ENCODE data around the gene ADORA3. TPM values are rescaled to one million over a fixed set of nuclear protein-coding genes. Genes with fewer than 3 reads are reported as not detected.

The ADORA3 gene
- total RNA-seq, 2 experiments from 2014 or later: not detected

GRCh38 chr1:111470596-111470995 lies 32.8 kb downstream of the ADORA3 start:
- peak overlapping the region; percentile 38 for H3K4me3 ChIP-seq (ENCODE audit: low read length)
- Mint-ChIP-seq H3K9me3 (no peaks in the 10 kb centered on the region), H3K27me3 (no peaks in the 10 kb centered on the region), H3K4me3 (no peak overlapping the region), H3K36me3 (ENCODE audit: low read depth) (peaks cover 17% of the 10 kb centered on the region), H3K27ac (no peak overlapping the region), H3K4me1 (ENCODE audit: low read depth) (peaks cover 20% of the 10 kb centered on the region)
- intact Hi-C loops (cut with DNase I, micrococcal nuclease): loop anchor here (2.0 to 10.0 kb wide), 4 partner anchors 22 to 294 kb away; partner anchors contain the start of genes ATP5PB (in 1 of the 2) and WDR77 (in 1 of the 2)
- peak overlapping the region; percentile 75 to 84 for H3K27ac ChIP-seq (ENCODE audit: low read depth in 1 of 2, low read length in 2 of 2)
- H3K36me3 ChIP-seq (ENCODE audit: insufficient read depth, low read length): peaks cover 9% of the 10 kb centered on the region
- no peaks in the 10 kb centered on the region for H3K9me3 ChIP-seq (ENCODE audit: control insufficient read depth in 1 of 2, insufficient read depth in 1 of 2, low read length in 2 of 2)
- TF ChIP-seq CTCF (IDR thresholded peaks at IDR 0.05): no peak
- peaks cover 53% of the 10 kb centered on the region for H3K4me1 ChIP-seq (ENCODE audit: insufficient read depth, low read length)
- no peaks in the 10 kb centered on the region for H3K27me3 ChIP-seq (ENCODE audit: control insufficient read depth in 1 of 2, insufficient read depth in 2 of 2, low read length in 2 of 2)
- ATAC-seq (ENCODE audit: poor library complexity) (peak; percentile 15), DNase-seq (peak in 1 of 14 experiments; percentile 36)
- CTCF ChIA-PET: interaction anchor here (1.2 to 2.3 kb wide), 3 partner anchors 38 to 71 kb away, joined by 3 to 7 read pairs (median 3); no protein-coding TSS in a partner anchor
- POLR2A ChIA-PET: interaction anchor here (0.7 to 7.7 kb wide), 8 partner anchors 10 to 255 kb away, joined by 3 to 81 read pairs (median 4); no protein-coding TSS in a partner anchor

GRCh38 chr1:111469539-111469938 lies 33.9 kb downstream of the ADORA3 start:
- H3K9me3 Mint-ChIP-seq: no peaks in the 10 kb centered on the region
- intact Hi-C loops (cut with DNase I, micrococcal nuclease): loop anchor here in 1 of 2 experiments (2.0 kb wide), 1 partner anchor 19 kb away; no protein-coding TSS in a partner anchor
- no peaks in the 10 kb centered on the region for H3K27me3 Mint-ChIP-seq
- TF ChIP-seq CTCF (IDR thresholded peaks at IDR 0.05): no peak
- ChIA-PET POLR2A (interaction anchor here (0.8 kb wide), 1 partner anchor 20 kb away, joined by 4 read pairs; the partner anchor contains the start of gene ATP5PB), CTCF (interaction anchor here (0.6 to 0.7 kb wide), 2 partner anchors 31 to 439 kb away, joined by 3 read pairs; no protein-coding TSS in a partner anchor)
- peaks cover 49% of the 10 kb centered on the region for H3K4me1 ChIP-seq (ENCODE audit: insufficient read depth, low read length)
- H3K27ac Mint-ChIP-seq: no peak overlapping the region
- no peak overlapping the region for H3K4me3 ChIP-seq (ENCODE audit: low read length)
- H3K9me3 ChIP-seq (ENCODE audit: control insufficient read depth in 1 of 2, insufficient read depth in 1 of 2, low read length in 2 of 2): no peaks in the 10 kb centered on the region
- DNase-seq (no peak), ATAC-seq (ENCODE audit: poor library complexity) (no peak)
- H3K36me3 Mint-ChIP-seq (ENCODE audit: low read depth): peaks cover 22% of the 10 kb centered on the region
- no peaks in the 10 kb centered on the region for H3K27me3 ChIP-seq (ENCODE audit: control insufficient read depth in 1 of 2, insufficient read depth in 2 of 2, low read length in 2 of 2)
- peaks cover 23% of the 10 kb centered on the region for H3K4me1 Mint-ChIP-seq (ENCODE audit: low read depth)
- peak overlapping the region in 1 of 2 donors; percentile 84 for H3K27ac ChIP-seq (ENCODE audit: low read depth in 1 of 2, low read length in 2 of 2)
- H3K4me3 Mint-ChIP-seq: no peak overlapping the region
- H3K36me3 ChIP-seq (ENCODE audit: insufficient read depth, low read length): peaks cover 14% of the 10 kb centered on the region

GRCh38 chr1:111468717-111469100 lies 34.7 kb downstream of the ADORA3 start:
- H3K36me3 Mint-ChIP-seq (ENCODE audit: low read depth): peaks cover 24% of the 10 kb centered on the region
- no peak overlapping the region for H3K4me3 Mint-ChIP-seq
- H3K27ac Mint-ChIP-seq: no peak overlapping the region
- peaks cover 45% of the 10 kb centered on the region for H3K4me1 ChIP-seq (ENCODE audit: insufficient read depth, low read length)
- H3K9me3 Mint-ChIP-seq: no peaks in the 10 kb centered on the region
- peaks cover 26% of the 10 kb centered on the region for H3K4me1 Mint-ChIP-seq (ENCODE audit: low read depth)
- intact Hi-C loops (cut with DNase I, micrococcal nuclease): loop anchor here in 1 of 2 experiments (2.0 kb wide), 1 partner anchor 18 kb away; no protein-coding TSS in a partner anchor
- POLR2A ChIA-PET: interaction anchor here (0.8 to 1.2 kb wide), 2 partner anchors 19 to 286 kb away, joined by 3 to 4 read pairs; partner anchors contain the start of gene ATP5PB
- no peak overlapping the region for H3K27ac ChIP-seq (ENCODE audit: low read depth in 1 of 2, low read length in 2 of 2)
- peaks cover 14% of the 10 kb centered on the region for H3K36me3 ChIP-seq (ENCODE audit: insufficient read depth, low read length)
- H3K27me3 Mint-ChIP-seq: no peaks in the 10 kb centered on the region
- H3K4me3 ChIP-seq (ENCODE audit: low read length): no peak overlapping the region
- H3K27me3 ChIP-seq (ENCODE audit: control insufficient read depth in 1 of 2, insufficient read depth in 2 of 2, low read length in 2 of 2): no peaks in the 10 kb centered on the region
- ATAC-seq (ENCODE audit: poor library complexity) (no peak), DNase-seq (no peak)
- CTCF ChIA-PET: no interaction called here
- no peaks in the 10 kb centered on the region for H3K9me3 ChIP-seq (ENCODE audit: control insufficient read depth in 1 of 2, insufficient read depth in 1 of 2, low read length in 2 of 2)
- TF ChIP-seq CTCF (IDR thresholded peaks at IDR 0.05): no peak
